GM19463 (cell line): Measurements from ENCODE around the gene PRSS2.
A peak's percentile ranks its signal among the peaks of the same experiment; 100 is the strongest.

Experiments
- ATAC-seq: cut with Tn5 transposase; IDR thresholded peaks from one replicate; pipeline ENCODE4 v1.9.1; 2021; ENCODE audit warnings: mild to moderate bottlenecking, moderate library complexity; ENCODE audit not compliant: unreplicated experiment

Gene PRSS2

GRCh38 chr7:142784716-142785115, 13.9 kb downstream of the PRSS2 start:
- ATAC-seq: no peak

- no peak for ATAC-seq
Observed at GRCh38 chr7:142785841-142786250, 15.1 kb downstream of the PRSS2 start.

GRCh38 chr7:142787034-142787768, 16.4 kb downstream of the PRSS2 start:
- no peak for ATAC-seq

- ATAC-seq: no peak
Observed at GRCh38 chr7:142787783-142788182, 17.0 kb downstream of the PRSS2 start.

- ATAC-seq: no peak
Observed at GRCh38 chr7:142788303-142789289, 17.8 kb downstream of the PRSS2 start.

GRCh38 chr7:142789441-142789840, 18.7 kb downstream of the PRSS2 start:
- ATAC-seq: no peak

GRCh38 chr7:142790056-142790455, 19.3 kb downstream of the PRSS2 start:
- ATAC-seq: no peak

- no peak for ATAC-seq
Observed at GRCh38 chr7:142790555-142790954, 19.8 kb downstream of the PRSS2 start.

- no peak for ATAC-seq
Observed at GRCh38 chr7:142791502-142791901, 20.7 kb downstream of the PRSS2 start.

GRCh38 chr7:142792129-142792528, 21.4 kb downstream of the PRSS2 start:
- no peak for ATAC-seq

GRCh38 chr7:142792593-142792992, 21.8 kb downstream of the PRSS2 start:
- no peak for ATAC-seq

GRCh38 chr7:142793156-142793555, 22.4 kb downstream of the PRSS2 start:
- ATAC-seq: no peak

- no peak for ATAC-seq
Observed at GRCh38 chr7:142795339-142795863, 24.6 kb downstream of the PRSS2 start.

- no peak for ATAC-seq
Observed at GRCh38 chr7:142796001-142796500, 25.3 kb downstream of the PRSS2 start.

GRCh38 chr7:142796501-142797390, 26.0 kb downstream of the PRSS2 start:
- ATAC-seq: peak; percentile 43

- peak; percentile 40 for ATAC-seq
Observed at GRCh38 chr7:142797391-142798377, 26.9 kb downstream of the PRSS2 start.

GRCh38 chr7:142798451-142799436, 28.0 kb downstream of the PRSS2 start:
- ATAC-seq: no peak

- ATAC-seq: no peak
Observed at GRCh38 chr7:142799437-142799835, 28.7 kb downstream of the PRSS2 start.
